ENCODE measurements around the gene DNM3. TPM values are rescaled to one million over a fixed set of nuclear protein-coding genes. Genes with fewer than 3 reads are reported as not detected.

DNM3 gene
- polyA plus RNA-seq, 3 donors = 0.15 TPM; not detected in 2

DNA sequence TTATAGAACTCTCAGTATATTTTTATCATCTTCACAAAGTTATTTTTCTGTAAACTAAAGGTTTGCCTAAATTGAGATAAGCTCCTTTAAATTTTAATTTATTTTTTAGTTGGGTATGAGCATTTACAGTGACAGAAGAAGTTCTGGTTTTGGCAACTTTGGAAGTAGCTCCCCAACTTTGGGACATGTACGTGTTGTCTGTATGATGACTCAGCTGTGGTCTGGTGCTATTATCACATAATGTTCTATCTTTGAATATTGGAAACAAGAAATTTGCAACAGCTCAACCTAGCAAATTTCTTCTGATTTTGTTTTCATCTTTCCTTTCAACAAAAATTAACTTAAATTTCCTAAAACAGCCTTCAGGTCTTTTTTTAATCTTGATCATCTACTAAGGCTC, 532.6 kb downstream of the DNM3 start:
- Histone ChIP-seq H3K9me3 (replicated peaks in 1 of 2; ENCODE audit: control insufficient read depth in 1 of 2, insufficient read depth in 1 of 2, low read length in 2 of 2) (no peaks in the 10 kb centered on the region), H3K36me3 (replicated peaks in 1 of 2; ENCODE audit: control insufficient read depth in 1 of 2, insufficient read depth in 2 of 2, low read length in 2 of 2) (no peaks in the 10 kb centered on the region), H4K20me1 (ENCODE audit: insufficient read depth, low read length) (no peaks in the 10 kb centered on the region), H3K9ac (ENCODE audit: insufficient read depth, low read length, poor library complexity, severe bottlenecking) (no peak overlapping the region), H3K4me1 (ENCODE audit: control insufficient read depth in 1 of 2, insufficient read depth in 2 of 2, low read length in 2 of 2) (no peaks in the 10 kb centered on the region), H3K79me2 (ENCODE audit: insufficient read depth, low read length) (no peaks in the 10 kb centered on the region), H2AFZ (ENCODE audit: insufficient read depth, low read depth, low read length, poor library complexity, severe bottlenecking) (no peak overlapping the region), H3K27me3 (ENCODE audit: control insufficient read depth in 2 of 2, insufficient read depth in 2 of 2, low read length in 2 of 2) (no peaks in the 10 kb centered on the region), H3K4me2 (replicated peaks; ENCODE audit: extremely low read depth, low read length, poor library complexity, severe bottlenecking) (no peak overlapping the region), H3K4me3 (replicated peaks in 1 of 3; ENCODE audit: low read depth in 2 of 3, low read length in 3 of 3) (no peak overlapping the region), H3K27ac (ENCODE audit: low read depth in 1 of 2, low read length in 2 of 2) (no peak overlapping the region)
- no peak for DNase-seq
- Mint-ChIP-seq H3K27ac (no peak overlapping the region), H3K9me3 (peaks cover 0 to 3% (median 0%) of the 10 kb centered on the region in 7 donors), H3K4me3 (no peak overlapping the region), H3K27me3 (ENCODE audit: low read depth in 3 of 3) (no peaks in the 10 kb centered on the region), H3K36me3 (no peaks in the 10 kb centered on the region), H3K4me1 (peaks cover 4% of the 10 kb centered on the region)
- TF ChIP-seq, protein P1, sequence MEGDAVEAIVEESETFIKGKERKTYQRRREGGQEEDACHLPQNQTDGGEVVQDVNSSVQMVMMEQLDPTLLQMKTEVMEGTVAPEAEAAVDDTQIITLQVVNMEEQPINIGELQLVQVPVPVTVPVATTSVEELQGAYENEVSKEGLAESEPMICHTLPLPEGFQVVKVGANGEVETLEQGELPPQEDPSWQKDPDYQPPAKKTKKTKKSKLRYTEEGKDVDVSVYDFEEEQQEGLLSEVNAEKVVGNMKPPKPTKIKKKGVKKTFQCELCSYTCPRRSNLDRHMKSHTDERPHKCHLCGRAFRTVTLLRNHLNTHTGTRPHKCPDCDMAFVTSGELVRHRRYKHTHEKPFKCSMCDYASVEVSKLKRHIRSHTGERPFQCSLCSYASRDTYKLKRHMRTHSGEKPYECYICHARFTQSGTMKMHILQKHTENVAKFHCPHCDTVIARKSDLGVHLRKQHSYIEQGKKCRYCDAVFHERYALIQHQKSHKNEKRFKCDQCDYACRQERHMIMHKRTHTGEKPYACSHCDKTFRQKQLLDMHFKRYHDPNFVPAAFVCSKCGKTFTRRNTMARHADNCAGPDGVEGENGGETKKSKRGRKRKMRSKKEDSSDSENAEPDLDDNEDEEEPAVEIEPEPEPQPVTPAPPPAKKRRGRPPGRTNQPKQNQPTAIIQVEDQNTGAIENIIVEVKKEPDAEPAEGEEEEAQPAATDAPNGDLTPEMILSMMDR (IDR thresholded peaks at IDR 0.05) = no peak
- WGBS (ENCODE audit: insufficient coverage) = no CpG with 5 or more reads among the region's 1 CpG
- intact Hi-C loops (cut with micrococcal nuclease) = no loop called here

DNA sequence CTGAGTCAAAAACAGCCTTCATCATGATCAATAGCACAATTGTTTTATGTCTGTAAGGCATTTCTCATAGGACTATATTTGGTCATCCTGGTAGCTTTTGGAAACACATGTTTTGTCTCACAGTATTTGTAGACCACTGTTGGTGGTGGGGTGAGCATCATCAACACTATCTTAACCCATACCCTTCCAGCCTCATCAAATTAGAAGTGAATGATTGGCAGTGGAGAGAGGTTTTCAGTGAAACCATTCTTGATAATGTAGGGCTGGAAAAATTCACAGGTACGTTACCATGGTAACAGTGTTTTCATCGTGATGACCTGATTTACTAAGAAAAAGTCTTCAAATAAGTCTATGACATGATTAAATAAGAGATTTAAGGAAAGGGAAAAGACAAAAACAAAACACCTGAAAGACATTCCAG, 533.9 kb downstream of the DNM3 start:
- Mint-ChIP-seq H3K9me3 (peaks cover 0 to 3% (median 0%) of the 10 kb centered on the region in 7 donors), H3K4me3 (no peak overlapping the region), H3K4me1 (peaks cover 4% of the 10 kb centered on the region), H3K36me3 (no peaks in the 10 kb centered on the region), H3K27me3 (ENCODE audit: low read depth in 3 of 3) (no peaks in the 10 kb centered on the region), H3K27ac (no peak overlapping the region)
- H3K9me3 ChIP-seq (replicated peaks in 1 of 2; ENCODE audit: control insufficient read depth in 1 of 2, insufficient read depth in 1 of 2, low read length in 2 of 2) = no peaks in the 10 kb centered on the region
- no peaks in the 10 kb centered on the region for H4K20me1 ChIP-seq (ENCODE audit: insufficient read depth, low read length)
- TF ChIP-seq, protein P1 (IDR thresholded peaks at IDR 0.05) = no peak
- H3K4me2 ChIP-seq (replicated peaks; ENCODE audit: extremely low read depth, low read length, poor library complexity, severe bottlenecking) = no peak overlapping the region
- no CpG with 5 or more reads among the region's 2 CpGs for WGBS (ENCODE audit: insufficient coverage)
- H3K79me2 ChIP-seq (ENCODE audit: insufficient read depth, low read length) = no peaks in the 10 kb centered on the region
- H3K27ac ChIP-seq (ENCODE audit: low read depth in 1 of 2, low read length in 2 of 2) = no peak overlapping the region
- no peak overlapping the region for H2AFZ ChIP-seq (ENCODE audit: insufficient read depth, low read depth, low read length, poor library complexity, severe bottlenecking)
- no peak for DNase-seq
- no peak overlapping the region for H3K4me3 ChIP-seq (replicated peaks in 1 of 3; ENCODE audit: low read depth in 2 of 3, low read length in 3 of 3)
- no peak overlapping the region for H3K9ac ChIP-seq (ENCODE audit: insufficient read depth, low read length, poor library complexity, severe bottlenecking)
- H3K36me3 ChIP-seq (replicated peaks in 1 of 2; ENCODE audit: control insufficient read depth in 1 of 2, insufficient read depth in 2 of 2, low read length in 2 of 2) = no peaks in the 10 kb centered on the region
- H3K4me1 ChIP-seq (ENCODE audit: control insufficient read depth in 1 of 2, insufficient read depth in 2 of 2, low read length in 2 of 2) = no peaks in the 10 kb centered on the region
- no peaks in the 10 kb centered on the region for H3K27me3 ChIP-seq (ENCODE audit: control insufficient read depth in 2 of 2, insufficient read depth in 2 of 2, low read length in 2 of 2)
- intact Hi-C loops (cut with micrococcal nuclease) = no loop called here
